Mucosa of rectum (tissue), 2 donors: ENCODE measurements around the gene BAAT.
"Not testable (repeated sequence)": the region's sequence is repeated elsewhere in the genome, so short reads cannot be mapped to it uniquely, and the experiment has no call there.

Source experiments
- H3K27ac ChIP-seq, 2 donors: one replicate each; pipeline ENCODE4 v1.7.0; 2013; ENCODE audit warnings: inconsistent platforms in 2 of 2, low read depth in 2 of 2, low read length in 2 of 2
- H3K27me3 ChIP-seq, 2 donors: one replicate each; pipeline ENCODE4 v1.7.0; 2013; ENCODE audit warnings: low read length in 2 of 2; ENCODE audit not compliant: control insufficient read depth in 2 of 2, insufficient read depth in 2 of 2
- H3K36me3 ChIP-seq, 2 donors: one replicate each; pipeline ENCODE4 v1.7.0; 2013; ENCODE audit warnings: low read length in 2 of 2; ENCODE audit not compliant: control insufficient read depth in 2 of 2, insufficient read depth in 2 of 2
- H3K4me1 ChIP-seq, 2 donors: one replicate each; pipeline ENCODE4 v1.7.0; 2013; ENCODE audit warnings: low read length in 2 of 2, mild to moderate bottlenecking in 1 of 2; ENCODE audit not compliant: control insufficient read depth in 2 of 2, insufficient read depth in 2 of 2
- H3K4me3 ChIP-seq, 2 donors: one replicate each; pipeline ENCODE4 v1.7.0; 2013; ENCODE audit warnings: low read length in 2 of 2
- H3K9ac ChIP-seq, 2 donors: one replicate each; pipeline ENCODE4 v1.7.0; 2013; ENCODE audit warnings: low read length in 2 of 2, low read depth in 1 of 2, mild to moderate bottlenecking in 1 of 2
- H3K9me3 ChIP-seq, 2 donors: one replicate each; pipeline ENCODE4 v1.7.0; 2013; ENCODE audit warnings: low read length in 2 of 2; ENCODE audit not compliant: control insufficient read depth in 2 of 2
- donor health status: healthy.
- donor health status: Normal muscosa, but diverticular disease.

The BAAT gene

GRCh38 chr9:101350285-101350684 lies 34.5 kb downstream of the BAAT start:
- no peaks in the 10 kb centered on the region for H3K27me3 ChIP-seq
- H3K36me3 ChIP-seq, result no peaks in the 10 kb centered on the region
- no peak overlapping the region for H3K9ac ChIP-seq
- no peak overlapping the region for H3K27ac ChIP-seq
- peaks cover 7 to 11% of the 10 kb centered on the region in 2 donors for H3K4me1 ChIP-seq
- no peak overlapping the region for H3K4me3 ChIP-seq
- no peaks in the 10 kb centered on the region for H3K9me3 ChIP-seq

DNA sequence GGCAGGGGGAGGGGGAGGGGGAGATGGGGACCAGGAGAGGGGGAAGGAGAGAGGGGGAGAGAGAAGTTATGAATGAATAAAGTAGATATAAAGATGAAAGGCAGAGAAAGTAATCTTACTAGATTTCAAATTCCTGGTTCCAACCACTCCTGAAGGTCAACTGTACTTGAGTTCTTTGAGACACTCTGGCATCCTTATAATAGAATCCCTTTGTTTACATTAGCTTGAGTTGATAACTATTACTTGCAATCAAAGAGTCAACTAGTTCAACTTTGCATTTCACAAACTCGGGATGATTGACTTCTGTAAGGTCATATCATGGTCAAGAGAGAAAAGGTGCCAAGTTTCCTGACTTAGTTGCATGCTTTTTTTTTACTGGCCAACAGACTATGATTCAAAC lies 42.2 kb downstream of the BAAT start:
- H3K9ac ChIP-seq, result no peak overlapping the region
- H3K4me3 ChIP-seq, result no peak overlapping the region
- no peaks in the 10 kb centered on the region for H3K27me3 ChIP-seq
- H3K9me3 ChIP-seq, result no peaks in the 10 kb centered on the region
- H3K27ac ChIP-seq, result no peak overlapping the region
- no peaks in the 10 kb centered on the region for H3K36me3 ChIP-seq
- no peaks in the 10 kb centered on the region for H3K4me1 ChIP-seq

DNA sequence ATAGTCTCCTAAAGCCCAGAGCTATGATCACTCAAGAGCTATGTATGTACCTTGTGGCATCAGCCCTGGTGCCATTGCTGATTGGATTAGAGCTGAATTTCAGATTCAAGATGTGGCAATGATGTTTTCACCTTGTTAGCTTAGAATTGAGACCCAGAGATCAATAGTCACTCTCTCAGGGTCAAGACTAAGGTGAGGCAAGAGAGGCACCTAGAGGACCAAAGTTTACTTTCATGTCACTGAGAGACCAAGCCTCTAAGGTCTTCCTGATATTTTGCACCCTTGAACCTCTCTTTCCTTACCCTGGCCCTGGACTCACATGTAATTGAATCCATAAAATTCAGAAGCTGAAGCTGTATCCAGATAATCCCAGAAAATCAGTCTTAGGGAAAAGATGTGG lies 42.8 kb downstream of the BAAT start:
- no peaks in the 10 kb centered on the region for H3K9me3 ChIP-seq
- no peak overlapping the region for H3K9ac ChIP-seq
- H3K4me1 ChIP-seq, result no peaks in the 10 kb centered on the region
- no peaks in the 10 kb centered on the region for H3K36me3 ChIP-seq
- no peaks in the 10 kb centered on the region for H3K27me3 ChIP-seq
- no peak overlapping the region for H3K27ac ChIP-seq
- no peak overlapping the region for H3K4me3 ChIP-seq

GRCh38 chr9:101337237-101337636 lies 47.6 kb downstream of the BAAT start:
- H3K27me3 ChIP-seq, result no peaks in the 10 kb centered on the region
- H3K36me3 ChIP-seq, result no peaks in the 10 kb centered on the region
- no peak overlapping the region for H3K4me3 ChIP-seq
- no peaks in the 10 kb centered on the region for H3K4me1 ChIP-seq
- no peak overlapping the region for H3K27ac ChIP-seq
- no peak overlapping the region for H3K9ac ChIP-seq
- H3K9me3 ChIP-seq, result no peaks in the 10 kb centered on the region

GRCh38 chr9:101336091-101336490 lies 48.7 kb downstream of the BAAT start:
- no peak overlapping the region for H3K4me3 ChIP-seq

GRCh38 chr9:101333926-101334702 lies 50.7 kb downstream of the BAAT start:
- Histone ChIP-seq H3K4me3 (no peak overlapping the region), H3K27ac (no peak overlapping the region), H3K9ac (no peak overlapping the region), H3K9me3 (no peaks in the 10 kb centered on the region), H3K4me1 (no peaks in the 10 kb centered on the region), H3K36me3 (no peaks in the 10 kb centered on the region), H3K27me3 (no peaks in the 10 kb centered on the region)

More at GRCh38 chr9:101336091-101336490, 48.7 kb downstream of the BAAT start:
- no peaks in the 10 kb centered on the region for H3K36me3 ChIP-seq
- H3K9me3 ChIP-seq, result no peaks in the 10 kb centered on the region
- H3K27ac ChIP-seq, result no peak overlapping the region
- H3K9ac ChIP-seq, result no peak overlapping the region
- H3K27me3 ChIP-seq, result no peaks in the 10 kb centered on the region
- no peaks in the 10 kb centered on the region for H3K4me1 ChIP-seq

DNA sequence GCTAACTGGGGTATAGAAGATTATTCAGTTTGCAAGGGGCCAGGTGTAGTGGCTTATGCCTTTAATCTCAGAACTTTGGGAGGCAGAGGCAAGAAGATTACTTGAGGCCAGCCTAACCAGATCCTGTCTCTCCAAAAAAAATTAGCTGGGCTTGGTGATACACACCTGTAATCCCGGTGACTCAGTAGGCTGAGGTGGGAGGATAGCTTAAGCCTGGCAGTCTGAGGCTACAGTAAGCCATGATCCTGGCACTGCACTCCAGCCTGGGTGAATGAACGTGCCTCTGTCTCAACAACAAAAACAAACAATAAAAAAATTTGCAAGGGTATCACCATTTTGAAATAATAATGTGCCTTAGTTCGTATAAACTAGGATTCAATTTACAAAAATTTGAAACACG lies 51.3 kb downstream of the BAAT start:
- H3K36me3 ChIP-seq, result no peaks in the 10 kb centered on the region
- H3K9ac ChIP-seq, result no peak overlapping the region
- no peaks in the 10 kb centered on the region for H3K9me3 ChIP-seq
- no peaks in the 10 kb centered on the region for H3K4me1 ChIP-seq
- H3K27ac ChIP-seq, result no peak overlapping the region
- H3K27me3 ChIP-seq, result no peaks in the 10 kb centered on the region
- H3K4me3 ChIP-seq, result no peak overlapping the region

DNA sequence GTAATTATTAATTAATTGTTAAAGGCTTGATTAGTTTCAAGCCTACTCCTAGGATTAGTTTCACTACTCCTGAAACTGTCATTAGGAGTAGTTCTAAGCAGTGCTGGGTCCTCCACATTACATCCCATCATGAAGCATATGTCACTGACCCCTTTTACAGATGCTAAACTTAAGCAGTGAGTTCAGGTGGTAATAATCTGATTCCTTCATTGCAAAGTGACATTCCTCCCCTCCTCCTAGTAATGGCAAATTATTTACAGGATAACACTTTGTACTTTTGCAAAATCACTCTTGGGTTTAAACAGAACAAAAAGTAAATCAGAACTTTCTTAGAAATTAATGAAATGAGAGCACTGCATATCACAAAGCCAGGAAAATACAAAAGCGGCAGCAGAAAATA lies 52.4 kb downstream of the BAAT start:
- no peaks in the 10 kb centered on the region for H3K4me1 ChIP-seq
- H3K27ac ChIP-seq, result no peak overlapping the region
- H3K9ac ChIP-seq, result no peak overlapping the region
- no peaks in the 10 kb centered on the region for H3K36me3 ChIP-seq
- no peaks in the 10 kb centered on the region for H3K9me3 ChIP-seq
- no peaks in the 10 kb centered on the region for H3K27me3 ChIP-seq
- no peak overlapping the region for H3K4me3 ChIP-seq

GRCh38 chr9:101327422-101327909 lies 57.3 kb downstream of the BAAT start:
- H3K27me3 ChIP-seq, H3K4me3 ChIP-seq, H3K9me3 ChIP-seq, H3K36me3 ChIP-seq, H3K27ac ChIP-seq, H3K4me1 ChIP-seq, H3K9ac ChIP-seq: not testable (repeated sequence)

DNA sequence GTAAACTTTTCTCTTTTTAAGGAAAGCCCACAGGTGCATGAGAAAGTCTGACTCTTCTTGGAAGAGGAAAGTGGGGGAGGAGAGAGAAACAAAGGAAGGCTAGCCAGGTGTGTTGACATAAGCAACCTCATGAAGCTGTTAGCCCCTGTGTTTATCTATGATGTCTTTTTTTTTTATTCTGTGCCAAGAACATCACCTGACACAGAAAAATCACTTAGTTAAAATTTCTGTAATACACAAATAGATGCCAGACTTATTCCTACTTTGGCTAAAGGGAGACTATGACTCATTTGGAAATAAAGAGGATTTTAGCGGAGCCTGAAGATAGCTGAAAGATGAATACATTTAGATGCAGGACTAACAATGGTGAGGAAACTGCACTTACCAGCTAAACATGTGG lies 58.3 kb downstream of the BAAT start:
- H3K9ac ChIP-seq, result no peak overlapping the region
- no peaks in the 10 kb centered on the region for H3K4me1 ChIP-seq
- no peaks in the 10 kb centered on the region for H3K36me3 ChIP-seq
- H3K27ac ChIP-seq, result no peak overlapping the region
- H3K9me3 ChIP-seq, result no peaks in the 10 kb centered on the region
- H3K27me3 ChIP-seq, result no peaks in the 10 kb centered on the region
- no peak overlapping the region for H3K4me3 ChIP-seq
